ENCODE measurements around the gene ZNF775.

ZNF775 gene

DNA sequence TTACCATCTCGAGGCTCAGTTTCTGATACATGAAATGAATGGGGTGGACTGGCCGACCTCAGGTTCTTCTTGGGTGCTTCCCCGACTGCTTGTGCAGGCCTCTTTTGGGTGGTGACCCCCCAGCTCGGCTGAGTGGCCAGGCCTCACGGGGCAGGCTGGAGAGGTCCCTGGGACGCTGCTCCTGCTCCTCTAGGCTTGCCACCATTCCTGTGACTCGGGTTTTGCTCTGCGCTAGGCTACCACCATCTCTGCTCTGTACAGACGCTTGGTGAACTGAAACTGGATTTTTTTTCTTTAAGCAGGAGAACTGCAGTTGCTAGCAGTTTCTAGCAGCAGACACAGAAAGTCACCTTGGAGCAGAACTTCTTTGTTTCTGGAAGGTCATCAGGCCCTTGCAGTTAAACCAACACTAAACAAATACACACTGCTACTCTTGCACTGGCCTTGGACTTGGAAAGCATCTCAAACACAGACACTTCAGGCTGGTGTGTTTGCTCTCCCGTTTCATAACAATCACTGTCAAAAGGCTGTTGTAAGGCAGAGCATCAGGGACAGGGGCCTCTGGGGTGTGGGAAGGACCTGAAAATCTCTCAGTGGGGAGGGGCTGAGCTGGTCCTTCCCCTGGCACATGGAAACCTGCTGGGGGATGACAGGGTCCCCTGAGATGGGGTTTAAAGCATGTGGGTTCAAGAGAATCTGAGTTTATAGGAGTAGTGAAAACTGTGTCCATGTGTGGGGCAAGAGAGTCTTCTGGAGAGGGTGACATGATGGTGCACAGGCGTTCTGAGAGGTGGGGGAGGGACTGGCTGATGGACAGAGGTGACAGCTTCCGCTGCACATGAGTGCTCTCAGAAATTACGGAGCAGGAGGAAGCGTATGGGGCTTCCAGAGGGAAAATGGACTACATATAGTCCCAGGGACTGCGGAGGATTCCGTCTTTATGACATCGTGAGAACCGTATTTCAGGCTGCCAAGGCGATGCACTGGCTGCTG lies 36.3 kb downstream of the ZNF775 start:
- DNase-seq: no peak

DNA sequence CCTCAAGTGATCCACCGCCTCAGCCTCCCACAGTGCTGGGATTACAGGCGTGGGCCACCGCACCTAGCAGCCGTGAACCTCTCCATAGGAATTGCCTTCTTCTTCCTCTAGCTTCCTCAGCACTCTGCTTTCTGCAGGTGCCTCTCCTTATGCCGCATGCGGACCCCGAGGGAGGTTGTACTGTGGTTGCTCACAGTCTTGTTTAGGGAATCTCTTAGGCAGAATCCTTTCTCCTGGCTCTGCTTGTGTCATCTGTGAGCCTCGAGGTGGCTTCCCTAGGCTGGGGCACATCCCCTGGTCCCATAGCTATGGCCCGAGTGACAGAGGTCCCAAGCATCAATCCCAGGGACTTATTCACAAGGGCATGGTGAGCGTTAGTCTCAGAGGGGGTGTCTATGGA lies 38.1 kb downstream of the ZNF775 start:
- DNase-seq: no peak

DNA sequence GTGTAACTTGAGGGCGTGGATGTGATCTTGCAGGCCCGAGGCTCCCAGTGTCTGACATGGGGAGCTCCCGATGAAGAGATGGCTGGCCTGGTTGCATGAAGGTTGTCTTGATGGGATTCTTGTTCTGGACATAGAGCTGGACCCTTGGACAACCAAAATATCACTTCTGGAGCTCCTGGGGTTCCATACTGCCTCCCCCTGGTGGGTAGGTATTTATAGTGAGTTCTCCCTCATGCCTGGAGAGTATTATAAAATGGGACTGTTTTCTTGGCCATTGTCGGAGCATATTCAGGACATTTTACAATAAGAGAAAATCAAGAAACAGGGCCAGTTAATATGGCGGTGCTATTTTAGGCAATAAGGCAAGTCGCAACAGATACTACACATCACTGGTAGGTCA lies 38.7 kb downstream of the ZNF775 start:
- DNase-seq: no peak

DNA sequence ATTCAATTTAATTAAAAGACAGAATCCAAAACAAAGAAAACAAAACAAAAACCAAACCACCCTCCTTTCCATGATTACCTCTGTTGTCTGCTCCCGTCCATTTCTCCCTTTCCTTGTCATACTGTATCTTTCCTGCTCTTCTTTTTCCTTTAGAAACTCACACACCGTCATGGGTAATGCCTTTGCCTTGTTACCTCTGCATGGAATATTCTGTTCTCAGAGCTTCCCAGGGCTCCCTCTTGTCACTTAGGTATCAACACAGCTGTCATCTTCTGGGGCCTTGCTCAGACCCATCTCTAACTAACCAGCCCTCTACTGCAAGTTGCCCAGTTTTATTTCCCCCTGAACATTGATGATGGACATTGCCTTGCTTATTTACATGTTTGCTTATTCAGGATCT lies 41.1 kb downstream of the ZNF775 start:
- no peak for DNase-seq

DNA sequence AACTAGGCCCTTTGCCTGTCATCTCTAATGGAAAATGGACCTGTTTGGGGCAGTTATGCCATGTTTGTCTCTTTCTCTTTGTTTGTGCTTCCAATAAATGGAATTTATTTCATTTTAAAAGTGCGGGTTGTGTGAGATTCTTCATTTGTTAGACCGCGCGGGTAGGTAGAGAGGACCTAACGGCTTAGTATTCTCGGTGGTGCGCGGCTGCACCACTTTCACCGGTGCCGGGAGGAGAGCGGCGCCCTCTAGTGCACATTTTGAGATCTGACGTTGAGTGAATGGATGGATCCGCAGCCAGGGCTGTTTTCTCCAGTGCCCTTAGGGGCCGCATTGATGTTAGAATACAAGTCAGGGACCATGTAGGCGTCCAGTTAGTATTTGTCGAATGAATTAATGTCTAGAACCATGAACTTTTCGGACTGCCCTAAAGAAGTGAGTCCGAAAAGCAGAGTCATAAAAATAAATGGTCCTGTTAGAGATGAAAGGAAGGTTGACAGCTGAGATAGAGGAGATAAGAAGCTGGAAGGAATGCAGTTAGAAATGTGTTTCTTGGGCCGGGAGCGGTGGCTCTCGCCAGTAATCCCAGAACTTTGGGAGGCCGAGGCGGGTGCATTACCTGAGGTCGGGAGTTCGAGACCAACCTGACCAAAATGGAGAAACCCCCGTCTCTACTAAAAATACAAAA lies 42.0 kb downstream of the ZNF775 start:
- DNase-seq: peak; percentile 78

DNA sequence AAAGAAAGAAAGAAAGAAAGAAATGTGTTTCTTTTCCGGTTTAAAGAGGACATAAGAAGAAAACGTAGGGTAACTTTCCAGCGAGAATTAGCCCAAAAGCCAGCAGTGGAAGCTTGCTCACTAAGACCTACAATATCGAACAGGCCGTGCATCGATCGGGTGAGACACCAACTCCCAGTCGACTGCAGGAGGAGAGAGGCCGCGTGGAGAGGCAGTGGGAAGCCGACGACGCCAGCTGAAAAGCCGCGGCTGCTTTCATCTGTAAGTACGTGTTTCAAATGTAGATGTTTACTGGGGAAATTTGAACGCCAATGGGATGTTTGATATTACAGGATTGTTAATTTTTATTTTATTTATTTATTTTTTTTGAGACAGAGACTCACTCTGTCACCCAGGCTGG lies 42.7 kb downstream of the ZNF775 start:
- DNase-seq: no peak

DNA sequence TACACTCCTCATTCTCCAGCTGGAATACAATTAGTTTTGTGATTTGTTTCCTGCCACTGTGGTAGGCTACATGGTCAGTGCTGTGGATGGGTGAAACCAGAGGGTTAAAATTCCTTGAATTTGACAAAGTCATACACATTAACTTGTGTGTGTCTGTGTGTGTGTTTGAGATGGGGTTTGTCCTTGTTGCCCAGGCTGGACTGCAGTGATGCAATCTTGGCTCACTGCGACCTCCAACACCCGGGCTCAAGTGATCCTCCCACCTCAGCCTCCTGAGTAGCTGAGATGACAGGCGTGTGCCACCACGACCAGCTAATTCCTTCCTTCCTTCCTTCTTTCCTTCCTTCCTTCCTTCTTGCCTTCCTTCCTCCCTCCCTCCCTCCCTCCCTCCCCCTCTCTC lies 46.5 kb downstream of the ZNF775 start:
- no peak for DNase-seq

DNA sequence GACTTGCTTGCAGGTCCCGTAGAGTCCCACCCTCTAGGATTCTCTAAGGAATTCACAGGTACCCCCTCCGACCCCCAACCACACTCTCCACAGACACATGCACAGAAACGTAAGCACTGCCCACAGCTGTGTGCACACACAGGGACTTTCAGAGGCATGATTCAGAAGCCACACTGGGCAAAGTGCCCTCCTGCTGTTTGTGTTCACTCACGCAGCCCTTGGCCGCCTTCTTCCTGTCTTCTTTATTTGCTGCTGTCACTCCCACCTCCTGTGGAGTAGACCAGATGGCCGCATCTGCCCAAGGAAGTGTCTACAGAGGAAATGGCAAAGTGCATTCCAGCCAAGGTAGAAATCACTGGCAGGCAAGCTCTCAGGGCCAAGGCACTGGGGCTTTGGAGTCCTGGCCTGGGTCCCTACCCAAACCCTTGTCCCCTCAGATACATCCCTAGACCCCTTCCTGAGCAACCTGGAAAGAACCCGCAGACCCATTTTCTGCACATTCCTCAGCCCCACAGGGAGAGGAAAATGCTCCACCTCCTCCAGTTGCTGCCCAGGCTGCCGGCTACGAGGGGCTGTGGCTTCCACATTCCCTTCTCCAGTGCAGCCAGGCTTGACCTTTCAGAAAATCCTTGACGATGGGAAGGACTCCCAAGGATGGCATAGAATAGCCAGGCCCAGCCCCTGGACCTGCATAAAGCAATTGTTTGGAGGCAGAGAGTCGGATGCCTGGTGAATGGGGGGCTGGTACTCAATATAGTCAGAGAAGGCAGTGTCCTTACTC lies 49.7 kb downstream of the ZNF775 start:
- DNase-seq: no peak

DNA sequence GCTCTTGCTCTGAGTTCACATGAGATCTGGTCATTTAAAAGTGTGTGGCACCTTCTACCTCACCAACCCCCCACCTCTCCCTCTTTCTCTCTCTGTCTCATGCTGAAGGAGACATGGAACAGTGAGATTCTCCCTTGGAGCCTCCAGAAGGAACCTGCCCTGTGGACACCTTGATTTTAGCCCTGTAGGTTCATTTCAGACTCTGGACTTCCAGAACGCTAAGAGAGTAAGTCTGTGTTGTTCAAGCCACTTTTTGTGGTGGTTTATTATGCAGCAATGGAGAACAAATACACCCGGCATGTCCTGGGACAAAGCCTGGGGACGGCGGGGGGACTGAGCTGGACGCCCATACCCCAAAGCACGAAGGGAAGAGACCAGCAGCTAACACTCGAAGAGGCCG lies 50.6 kb downstream of the ZNF775 start:
- no peak for DNase-seq

DNA sequence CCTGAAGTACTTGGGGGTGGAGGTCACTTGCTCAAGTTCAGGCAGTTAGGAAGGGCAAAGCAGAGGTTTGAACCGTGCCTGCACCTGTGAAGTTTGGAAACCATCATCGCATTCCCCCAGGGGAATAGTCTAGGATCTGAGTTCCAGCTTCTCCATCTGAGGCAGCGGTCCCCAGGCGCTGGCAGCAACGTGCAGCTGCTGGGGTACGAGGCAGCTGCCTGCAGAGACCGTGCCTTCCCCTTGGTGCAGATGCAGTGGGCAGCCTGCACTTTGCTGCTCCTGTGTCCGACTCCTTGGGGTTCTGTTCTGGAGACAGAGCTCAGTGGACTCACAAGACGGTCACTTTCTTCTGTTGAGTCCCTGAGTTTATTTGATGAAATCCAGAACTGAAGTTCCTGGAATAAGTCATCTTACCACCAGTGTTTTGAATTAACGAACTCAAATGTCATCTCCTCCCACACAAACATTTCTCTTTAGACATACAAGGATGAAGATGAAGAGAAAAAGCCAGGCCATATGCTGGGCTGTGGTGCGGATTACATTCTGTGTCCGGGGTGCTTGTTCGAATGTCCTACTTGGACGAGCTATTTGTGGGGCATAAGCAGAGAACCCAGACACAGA lies 51.4 kb downstream of the ZNF775 start:
- DNase-seq: no peak

DNA sequence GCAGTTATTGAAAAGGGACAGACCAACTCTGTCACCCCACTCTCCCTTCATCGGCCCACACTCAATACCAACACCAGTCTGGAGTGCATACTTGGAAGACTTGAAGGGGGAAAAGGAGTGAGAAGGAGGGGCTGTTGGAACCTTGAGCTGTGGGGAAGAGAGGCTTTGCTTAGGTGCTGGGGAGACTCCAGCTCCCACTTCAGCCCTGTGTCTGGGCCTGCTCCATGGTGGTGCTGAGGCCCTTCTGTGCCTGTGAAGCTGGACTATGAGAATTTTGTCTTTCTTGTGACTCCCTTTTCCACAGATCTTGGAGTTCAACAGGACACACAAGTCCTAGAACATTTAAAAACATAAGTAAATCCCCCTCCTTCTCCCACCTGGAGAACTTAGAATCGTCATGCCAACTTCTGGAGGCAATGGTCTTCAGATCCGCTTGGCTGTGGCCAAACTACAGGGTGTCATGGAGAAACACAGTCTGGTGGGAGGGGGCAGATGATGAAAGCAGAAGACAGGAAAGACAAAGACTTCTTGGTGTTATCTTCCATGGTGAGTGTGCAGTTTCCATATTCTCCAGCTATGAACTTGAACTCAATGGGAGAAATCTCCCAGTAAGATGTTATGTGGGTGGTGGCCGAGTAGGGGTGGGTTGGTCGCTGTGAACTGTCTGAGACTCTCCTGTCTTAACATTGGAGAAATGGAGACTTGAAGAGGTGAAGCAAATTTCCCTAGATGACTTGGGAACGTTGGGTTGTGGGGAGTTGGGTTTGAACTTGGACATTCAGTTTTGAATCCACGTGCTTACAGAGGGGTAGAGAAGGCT lies 52.9 kb downstream of the ZNF775 start:
- no peak for DNase-seq

DNA sequence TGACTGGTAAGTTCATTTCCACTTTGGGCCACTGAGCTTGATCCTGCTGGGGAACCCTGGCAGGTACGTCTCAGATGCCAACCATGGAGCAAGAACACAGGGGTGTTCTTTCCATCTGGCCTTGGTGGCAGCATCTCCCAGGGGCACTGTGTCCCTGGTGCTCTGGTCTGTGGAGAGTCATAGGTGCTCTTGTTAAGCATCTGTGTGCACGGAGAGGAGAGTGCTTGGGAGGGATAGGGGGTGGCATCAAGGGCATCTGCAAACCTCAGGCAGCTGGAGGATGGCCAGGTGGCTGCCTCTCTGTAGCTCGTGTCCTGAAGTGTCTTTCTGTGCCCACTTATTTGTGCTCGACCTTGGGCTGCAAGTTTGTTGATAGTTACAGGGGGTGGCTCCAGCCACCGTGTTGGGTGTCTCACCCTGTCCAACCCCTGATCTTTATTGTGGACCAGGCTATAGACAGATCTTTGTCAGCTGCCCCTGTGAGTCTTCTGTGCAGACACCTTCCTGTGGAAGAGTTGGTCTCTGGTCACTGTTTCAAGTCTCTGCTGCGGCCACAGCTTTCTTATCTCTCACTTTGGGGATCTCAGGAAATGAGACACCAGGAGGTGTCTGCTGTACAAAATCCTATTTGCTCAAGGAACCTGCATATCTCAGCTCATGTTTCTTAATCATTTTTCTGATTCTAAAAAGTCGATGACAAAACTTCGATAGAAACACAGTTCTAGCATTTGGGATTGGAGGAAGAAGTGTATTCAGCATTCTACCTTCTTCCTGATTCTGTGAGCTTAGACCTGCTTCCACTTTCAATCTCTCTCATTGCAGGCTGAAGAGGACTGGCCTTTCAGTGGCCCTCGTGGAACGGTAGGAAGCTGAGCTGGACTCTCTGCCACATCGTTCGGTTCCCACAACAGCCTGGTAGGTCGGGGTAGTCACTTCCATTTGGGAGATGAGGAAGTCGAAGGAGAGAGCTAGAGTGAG lies 54.1 kb downstream of the ZNF775 start:
- no peak for DNase-seq

DNA sequence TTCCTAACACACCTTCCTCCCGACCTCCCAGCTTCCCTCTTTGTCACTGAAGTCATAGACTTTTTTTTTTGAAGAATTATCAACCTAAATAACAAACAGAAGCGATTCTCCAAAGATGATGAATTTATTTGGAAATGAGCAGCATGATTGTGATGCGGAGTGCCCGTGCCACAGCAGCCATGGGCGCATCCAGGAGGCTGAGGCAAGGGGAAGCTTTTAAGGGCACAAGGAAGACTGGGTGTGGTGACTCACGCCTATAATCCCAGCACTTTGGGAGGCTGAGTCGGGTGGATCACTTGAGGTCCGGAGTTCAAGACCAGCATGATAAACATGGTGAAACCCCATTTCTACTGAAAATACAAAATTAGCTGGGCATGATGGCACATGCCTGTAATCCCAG lies 55.1 kb downstream of the ZNF775 start:
- no peak for DNase-seq

DNA sequence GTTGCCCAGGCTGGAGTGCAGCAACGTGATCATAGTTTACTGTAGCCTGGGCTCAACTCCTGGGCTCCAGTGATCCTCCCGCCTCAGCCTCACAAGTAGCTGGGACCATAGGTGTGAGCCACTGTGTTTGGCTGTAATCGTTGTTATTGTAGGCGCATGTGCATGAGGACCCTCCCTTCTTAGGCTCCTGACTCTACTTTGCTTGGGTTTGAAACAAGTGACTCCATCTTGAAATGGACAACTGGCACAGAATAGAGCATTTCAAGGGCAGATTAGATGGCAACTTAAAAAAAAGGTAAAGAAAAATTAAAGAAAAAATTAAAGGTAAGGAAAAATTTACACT lies 55.9 kb downstream of the ZNF775 start:
- no peak for DNase-seq

DNA sequence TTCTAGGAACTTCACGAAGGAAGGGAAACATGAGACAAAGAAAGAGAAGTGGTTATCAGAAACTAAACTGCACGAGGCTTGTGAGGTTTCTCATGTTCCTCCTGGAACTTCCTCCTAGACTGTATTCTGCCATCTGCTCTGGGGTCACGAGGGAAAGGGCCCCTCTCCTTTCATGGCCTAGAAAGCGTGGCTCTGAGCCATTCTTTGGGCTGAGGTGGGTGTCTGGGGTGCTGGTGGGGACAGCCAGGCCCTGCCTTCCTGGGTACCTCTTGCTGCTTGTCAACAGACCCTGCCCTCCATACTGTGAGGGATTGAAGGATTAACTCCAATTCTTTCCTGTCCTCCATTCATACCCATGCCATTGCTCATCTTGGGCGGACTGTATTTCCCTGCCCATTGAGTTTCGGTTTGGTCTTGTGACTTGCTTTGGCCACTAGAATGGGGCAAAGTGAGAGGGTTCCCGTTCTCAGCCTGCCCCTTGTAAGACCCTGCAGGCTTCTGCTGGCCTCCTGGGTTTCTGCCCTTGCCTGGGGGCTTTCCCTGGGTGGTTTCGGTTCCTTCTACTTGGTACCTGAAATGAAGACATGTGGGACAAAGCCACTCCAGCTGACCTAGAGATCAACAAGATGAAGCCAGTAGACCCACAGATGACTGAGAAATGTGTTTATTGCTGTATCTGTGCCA lies 56.4 kb downstream of the ZNF775 start:
- DNase-seq: no peak

DNA sequence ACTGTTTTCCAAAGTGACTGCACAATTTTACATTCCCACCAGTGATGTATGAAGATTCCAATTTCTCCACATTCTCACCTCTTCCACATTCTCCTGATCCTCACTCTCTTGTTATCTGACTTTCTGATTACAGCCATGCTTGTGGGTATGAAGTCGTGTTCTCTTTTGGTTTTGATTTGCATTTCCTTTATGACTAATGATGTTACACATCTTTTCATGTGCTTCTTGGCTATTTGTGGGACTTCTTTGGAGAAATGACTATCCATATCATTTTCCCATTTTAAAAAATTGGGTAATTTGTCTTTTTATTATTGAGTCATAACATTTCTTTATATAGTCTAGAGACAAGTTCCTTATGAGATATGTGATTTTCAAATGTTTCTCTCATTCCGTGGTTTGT lies 60.8 kb downstream of the ZNF775 start:
- DNase-seq: no peak

DNA sequence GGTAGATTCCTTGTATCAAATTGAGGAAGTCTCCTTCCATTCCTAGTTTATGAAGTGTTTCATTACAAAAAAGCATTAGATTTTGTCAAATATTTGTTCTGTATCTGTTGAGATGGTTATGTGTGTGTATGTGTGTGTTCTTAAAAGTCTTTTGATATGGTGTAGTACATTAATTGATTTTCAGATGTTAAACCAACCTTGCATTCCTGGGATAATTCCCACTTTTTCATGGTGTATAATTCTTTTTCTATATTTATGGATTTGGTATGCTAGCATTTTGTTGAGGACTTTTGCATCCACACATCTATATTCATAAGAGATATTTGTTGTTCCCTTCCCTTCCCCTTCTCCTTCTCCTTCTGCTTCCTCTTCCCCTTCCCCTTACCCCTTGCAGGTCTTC lies 62.4 kb downstream of the ZNF775 start:
- no peak for DNase-seq

DNA sequence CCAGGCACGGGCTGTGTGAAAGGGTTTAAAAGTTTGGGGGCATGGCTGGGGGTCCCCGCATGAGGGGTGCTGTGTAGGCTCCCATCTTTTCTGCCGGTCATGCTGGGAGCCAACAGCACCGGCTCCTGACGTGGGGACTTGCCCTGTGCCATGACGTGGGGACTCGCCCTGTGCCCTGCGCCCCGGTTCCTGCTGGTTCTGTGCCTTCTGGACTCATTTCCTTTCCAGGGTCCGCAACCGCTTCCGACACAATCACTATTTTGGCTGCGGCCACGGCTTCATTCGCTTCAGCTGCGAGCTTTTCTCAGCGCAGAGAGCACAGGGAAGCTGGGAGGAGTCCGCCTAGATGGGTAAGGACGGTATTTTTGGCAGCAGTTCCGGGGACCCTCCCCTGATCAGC lies 63.7 kb downstream of the ZNF775 start:
- no peak for DNase-seq

DNA sequence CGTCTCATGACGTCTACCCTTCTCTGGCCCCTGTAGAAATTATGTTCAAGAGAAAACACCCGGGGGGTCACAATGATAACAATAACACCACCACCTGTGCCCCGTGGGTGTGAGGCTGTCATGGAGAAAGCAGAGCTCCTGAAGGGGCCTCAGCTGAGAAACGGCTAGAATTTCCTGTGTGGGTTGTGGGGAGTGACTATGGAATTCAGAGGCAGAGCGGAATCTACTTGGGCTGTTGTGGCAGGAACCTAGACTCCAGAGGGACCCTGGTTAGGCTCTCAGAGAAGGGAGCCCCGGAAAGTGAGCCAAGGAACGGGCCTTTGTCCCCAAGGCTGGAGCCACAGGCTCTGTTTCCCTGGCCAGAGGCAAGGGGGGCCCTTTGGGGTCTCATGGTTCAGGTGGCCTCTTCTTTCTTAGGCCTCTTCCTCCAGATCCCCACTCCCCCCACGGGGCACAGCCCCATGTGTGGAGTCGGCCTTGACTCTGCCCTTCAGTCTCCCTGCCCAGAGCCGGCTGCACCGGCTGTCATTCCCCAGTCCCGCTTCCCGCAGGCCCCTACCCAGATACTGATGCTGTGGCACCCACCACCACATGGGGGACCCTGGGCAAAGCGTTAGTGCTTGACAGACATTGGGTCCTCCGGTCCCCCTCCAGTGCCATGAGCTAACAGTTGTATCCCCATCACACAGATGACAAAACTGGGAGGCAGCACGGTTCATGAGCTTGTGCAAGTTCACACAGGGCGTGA lies 64.8 kb downstream of the ZNF775 start:
- no peak for DNase-seq
